Dermis microvascular lymphatic vessel endothelial cell (primary cell): ENCODE measurements around the gene COL9A2. TPM values are rescaled to one million over a fixed set of nuclear protein-coding genes. Genes with fewer than 3 reads are reported as not detected.

Source experiments
- DNase-seq, 2 donors: peaks; one replicate each; pipeline versions ENCODE4 v3.0.0 to v3.0.0-alpha.2; 2010; ENCODE audit warnings: low read depth in 2 of 2
- total RNA-seq: library from RNA; depleted of rRNA; stranded (reverse); fragments of >200 nt; gene quantifications from 2 replicates; pipeline ENCODE4 v1.2.1, GENCODE V29; 2014

The COL9A2 gene
- total RNA-seq, 1 donor from 2014 or later, result 0.39 TPM

DNA sequence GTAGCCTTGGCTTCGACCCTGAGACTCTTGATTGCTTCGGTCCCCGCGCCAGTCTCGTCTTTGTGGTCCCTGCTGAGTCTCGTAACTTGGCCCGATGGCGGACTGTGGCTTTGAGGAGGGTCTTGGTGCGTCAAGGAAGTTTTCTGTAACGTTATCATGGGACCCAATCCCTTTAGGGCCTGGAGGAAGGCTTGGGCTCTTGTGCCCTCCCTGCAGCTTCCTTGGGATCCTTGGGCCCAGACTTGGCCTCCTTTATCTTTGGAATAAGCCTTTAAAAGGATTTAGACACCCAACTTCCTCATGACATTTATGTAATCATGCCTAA is 58.7 kb downstream of the COL9A2 start:
- peak in 1 of 2 donors; percentile 43 for DNase-seq

GRCh38 chr1:40257688-40258444 is 59.2 kb downstream of the COL9A2 start, which contains the start of gene ZMPSTE24:
Gene ZMPSTE24 (plus strand): TSS chr1:40258236. CDS start chr1:40258272, 36 bp downstream.
- DNase-seq, result peak; percentile 96 to 98

GRCh38 chr1:40257313-40257687 is 59.8 kb downstream of the COL9A2 start:
- no peak for DNase-seq

DNA sequence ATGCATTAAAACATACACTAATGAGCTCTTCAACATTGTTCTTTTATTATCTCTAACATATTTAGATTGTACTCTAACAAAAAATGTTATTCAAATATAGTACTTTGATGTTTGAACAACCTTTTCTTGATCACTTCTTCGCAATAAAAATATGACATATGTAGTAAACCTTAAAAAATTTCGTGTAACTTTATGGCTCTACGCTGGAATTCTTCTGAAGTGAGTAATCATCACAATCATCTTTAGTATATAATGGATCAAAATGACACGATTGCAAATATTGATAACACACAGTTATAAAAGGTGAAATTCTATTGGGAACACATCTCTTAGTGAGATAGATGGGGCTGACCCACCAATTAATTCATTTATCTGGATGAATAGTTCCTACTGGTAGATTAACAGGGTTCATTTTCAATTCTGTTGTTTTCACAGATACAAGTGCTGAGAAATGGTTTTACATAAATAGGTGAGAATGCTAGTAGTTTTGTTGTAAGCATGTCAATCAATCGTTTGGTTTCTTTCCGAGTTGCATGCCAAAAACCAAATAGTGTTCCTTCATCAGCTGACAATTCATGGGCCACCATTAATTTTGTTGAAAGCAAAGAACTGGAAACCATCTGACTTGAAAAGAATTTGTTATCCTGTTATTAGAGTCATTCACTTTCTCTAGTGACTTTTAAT is 60.5 kb downstream of the COL9A2 start:
- DNase-seq, result peak; percentile 9 to 10

- DNase-seq, result no peak
Measured at GRCh38 chr1:40255231-40255630, 61.9 kb downstream of the COL9A2 start.

DNA sequence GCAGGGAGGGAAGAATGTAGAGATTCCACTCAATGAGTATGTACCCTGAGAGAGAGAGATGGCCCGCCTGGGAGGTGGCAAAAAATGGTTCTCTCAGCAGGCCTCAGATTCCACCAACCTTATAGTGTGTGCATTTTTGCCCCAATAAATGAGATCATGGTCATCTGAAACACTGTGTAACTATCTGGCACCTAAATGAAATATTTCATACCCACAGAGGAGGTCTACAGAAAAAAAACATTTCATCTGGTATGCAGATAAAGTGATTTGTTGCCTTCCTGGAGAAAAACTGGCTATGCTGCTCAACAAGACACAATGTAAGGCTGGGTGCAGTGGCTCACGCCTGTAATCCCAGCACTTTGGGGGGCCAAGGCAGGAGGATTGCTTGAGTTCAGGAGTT is 64.5 kb downstream of the COL9A2 start:
- no peak for DNase-seq

DNA sequence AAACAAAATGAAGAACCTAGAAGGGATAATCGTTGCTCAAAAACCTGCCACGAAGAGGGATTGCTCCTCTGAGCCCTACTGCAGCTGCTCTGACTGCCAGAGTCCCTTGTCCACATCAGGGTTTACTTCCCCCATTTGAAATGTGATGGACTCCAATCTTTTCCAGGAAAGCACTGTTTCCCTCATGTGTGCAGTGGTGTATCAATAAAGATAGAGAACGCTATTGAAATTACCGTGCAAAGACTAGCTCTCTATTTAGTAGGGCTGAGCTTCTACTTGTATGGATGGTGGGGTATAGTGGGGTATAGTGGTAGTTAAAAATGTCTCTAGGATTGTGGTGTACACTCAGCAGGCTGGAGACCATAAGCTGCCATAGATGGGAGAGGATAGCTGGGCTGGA is 65.6 kb downstream of the COL9A2 start:
- no peak for DNase-seq

Other genes starting within 250 kb of the COL9A2 start
- gene PPT1, start 220.0 kb downstream of the COL9A2 start, total RNA-seq, result 54.9 and 65.6 TPM in 2 replicates
- gene RLF, start 155.9 kb downstream of the COL9A2 start, total RNA-seq, result 14.1 and 17.1 TPM in 2 replicates
- gene TMCO2, start 69.3 kb downstream of the COL9A2 start, total RNA-seq, result not detected in 2 replicates
- gene ZMPSTE24, start 59.0 kb downstream of the COL9A2 start, total RNA-seq, result 48.7 and 51.9 TPM in 2 replicates
- 3.7 and 4.2 TPM in 2 replicates for gene SMAP2, start 56.4 kb upstream of the COL9A2 start, total RNA-seq
- 0.77 and 0.89 TPM in 2 replicates for gene ZFP69B, start 133.2 kb upstream of the COL9A2 start, total RNA-seq
- 1.4 and 1.5 TPM in 2 replicates for gene ZFP69, start 160.0 kb upstream of the COL9A2 start, total RNA-seq
- gene EXO5, start 191.5 kb upstream of the COL9A2 start, total RNA-seq, result 6.0 and 7.6 TPM in 2 replicates
- 2.1 and 3.0 TPM in 2 replicates for gene ZNF684, start 214.4 kb upstream of the COL9A2 start, total RNA-seq